Fibroblast of lung (primary cell): ENCODE measurements around the gene CHEK2. TPM values are rescaled to one million over a fixed set of nuclear protein-coding genes. Genes with fewer than 3 reads are reported as not detected.
"Not testable (repeated sequence)": the region's sequence is repeated elsewhere in the genome, so short reads cannot be mapped to it uniquely, and the experiment has no call there.

ENCODE experiments used
- DNase-seq, 2 donors: peaks; one replicate each; pipeline versions ENCODE4 v3.0.0 to v3.0.0-alpha.2; 2010; ENCODE audit warnings: low read depth in 2 of 2
- H2AFZ ChIP-seq: 2 replicates; pipeline ENCODE4 v1.5.1; 2012; ENCODE audit warnings: low read length, control low read depth, inconsistent platforms
- H3K27ac ChIP-seq: 2 replicates; pipeline ENCODE4 v1.5.1; 2011; ENCODE audit warnings: low read length, control low read depth; ENCODE audit not compliant: insufficient read depth
- H3K27me3 ChIP-seq: 2 replicates; pipeline ENCODE4 v1.5.1; 2011; ENCODE audit warnings: mild to moderate bottlenecking, low read length; ENCODE audit not compliant: control insufficient read depth, insufficient read depth
- H3K36me3 ChIP-seq: 2 replicates; pipeline ENCODE4 v1.5.1; 2011; ENCODE audit warnings: low read length; ENCODE audit not compliant: control insufficient read depth, insufficient read depth
- H3K4me1 ChIP-seq: 2 replicates; pipeline ENCODE4 v1.5.1; 2011; ENCODE audit warnings: low read length; ENCODE audit not compliant: control insufficient read depth, insufficient read depth; ENCODE audit errors: extremely low read depth
- H3K4me2 ChIP-seq: 2 replicates; pipeline ENCODE4 v1.5.1; 2011; ENCODE audit warnings: low read length, control low read depth; ENCODE audit not compliant: insufficient read depth; ENCODE audit errors: extremely low read depth
- H3K4me3 ChIP-seq, 4 experiments: fragments of 200-600 bp in 1 of 4; sonication (generic) in 1 of 4; replicated peaks in 1 of 4; 2 replicates each; pipeline ENCODE4 v1.5.1; 2011 to 2016; ENCODE audit warnings: low read length in 4 of 4, low read depth in 3 of 4, mild to moderate bottlenecking in 3 of 4, control low read depth in 2 of 4, inconsistent platforms in 1 of 4, mixed read lengths in 1 of 4; ENCODE audit not compliant: insufficient read depth in 1 of 4; ENCODE audit errors: control extremely low read depth in 1 of 4
- H3K79me2 ChIP-seq: 2 replicates; pipeline ENCODE4 v1.5.1; 2012; ENCODE audit warnings: mild to moderate bottlenecking, low read length, inconsistent platforms; ENCODE audit not compliant: control insufficient read depth, insufficient read depth
- H3K9ac ChIP-seq: 2 replicates; pipeline ENCODE4 v1.5.1; 2011; ENCODE audit warnings: mild to moderate bottlenecking, low read length, control low read depth; ENCODE audit not compliant: insufficient read depth
- H3K9me3 ChIP-seq: 2 replicates; pipeline ENCODE4 v1.5.1; 2012; ENCODE audit warnings: low read depth, low read length; ENCODE audit not compliant: control insufficient read depth, insufficient read depth
- H4K20me1 ChIP-seq: 2 replicates; pipeline ENCODE4 v1.5.1; 2011; ENCODE audit warnings: low read length; ENCODE audit not compliant: control insufficient read depth, insufficient read depth; ENCODE audit errors: extremely low read depth
- CTCF ChIP-seq, 2 donors: IDR thresholded peaks in 1 of 2; conservative IDR thresholded peaks in 1 of 2; 1 replicate in 1 of 2; 2 replicates in 1 of 2; pipeline ENCODE4 v1.5.1; 2011 to 2012; ENCODE audit warnings: low read length in 2 of 2, control low read depth in 1 of 2, inconsistent platforms in 1 of 2, low read depth in 1 of 2, mild to moderate bottlenecking in 1 of 2
- EZH2 ChIP-seq: IDR thresholded peaks from 2 replicates; pipeline ENCODE4 v1.5.1; 2012; ENCODE audit warnings: low read length, control low read depth, mild to moderate bottlenecking; ENCODE audit errors: missing control alignments
- polyA plus RNA-seq, 2 donors: library from polyadenylated mRNA; depleted of rRNA in 1 of 2; stranded (reverse) in 1 of 2; unstranded in 1 of 2; fragments of >200 nt; gene quantifications; 2 replicates each; pipeline ENCODE4 v1.2.1, GENCODE V29; 2011 to 2012; ENCODE audit warnings: missing spikeins in 1 of 2
- total RNA-seq: library from RNA; depleted of rRNA; stranded (reverse); fragments of >200 nt; gene quantifications from 2 replicates; pipeline ENCODE4 v1.2.1, GENCODE V29; 2014

The CHEK2 gene
- total and polyA plus RNA-seq, 2 donors (not counting 1 experiment from before 2014, with no cell fraction given) = 14.5 to 17.4 TPM

GRCh38 chr22:28766628-28767027, 25.0 kb upstream of the CHEK2 start:
- H2AFZ ChIP-seq = no peak overlapping the region
- no peak overlapping the region for H3K9ac ChIP-seq
- H3K4me2 ChIP-seq = no peak overlapping the region
- no peaks in the 10 kb centered on the region for H3K36me3 ChIP-seq
- H3K27ac ChIP-seq = no peak overlapping the region
- no peak overlapping the region for H3K4me3 ChIP-seq
- no peak for DNase-seq
- no peaks in the 10 kb centered on the region for H3K27me3 ChIP-seq
- TF ChIP-seq EZH2 = no peak
- TF ChIP-seq CTCF (conservative IDR thresholded peaks at IDR 0.05 in 1 of 2, IDR thresholded peaks at IDR 0.05 in 1 of 2; ENCODE audit: low read depth in 1 of 2, low read length in 2 of 2) = no peak
- H3K4me1 ChIP-seq = no peaks in the 10 kb centered on the region
- H4K20me1 ChIP-seq = no peaks in the 10 kb centered on the region
- no peaks in the 10 kb centered on the region for H3K9me3 ChIP-seq
- no peaks in the 10 kb centered on the region for H3K79me2 ChIP-seq

GRCh38 chr22:28762000-28762399, 20.4 kb upstream of the CHEK2 start:
- not testable (repeated sequence) for H3K4me2 ChIP-seq, H3K79me2 ChIP-seq

GRCh38 chr22:28761449-28761755, 19.8 kb upstream of the CHEK2 start:
- H2AFZ ChIP-seq = no peak overlapping the region
- H3K79me2 ChIP-seq = no peaks in the 10 kb centered on the region
- no peaks in the 10 kb centered on the region for H4K20me1 ChIP-seq
- TF ChIP-seq EZH2 (no peak), CTCF (conservative IDR thresholded peaks at IDR 0.05 in 1 of 2, IDR thresholded peaks at IDR 0.05 in 1 of 2; ENCODE audit: low read depth in 1 of 2, low read length in 2 of 2) (no peak)
- no peaks in the 10 kb centered on the region for H3K36me3 ChIP-seq
- no peaks in the 10 kb centered on the region for H3K9me3 ChIP-seq
- no peaks in the 10 kb centered on the region for H3K4me1 ChIP-seq
- H3K27me3 ChIP-seq = no peaks in the 10 kb centered on the region
- no peak for DNase-seq
- no peak overlapping the region for H3K4me2 ChIP-seq
- no peak overlapping the region for H3K4me3 ChIP-seq
- H3K27ac ChIP-seq = no peak overlapping the region
- no peak overlapping the region for H3K9ac ChIP-seq

More at GRCh38 chr22:28762000-28762399, 20.4 kb upstream of the CHEK2 start:
- H3K27me3 ChIP-seq, H3K27ac ChIP-seq, H3K9me3 ChIP-seq, H2AFZ ChIP-seq, H4K20me1 ChIP-seq, DNase-seq, H3K4me1 ChIP-seq, H3K4me3 ChIP-seq, H3K36me3 ChIP-seq, H3K9ac ChIP-seq: not testable (repeated sequence)
